ENCODE data around the gene GLUL.
A peak's percentile ranks its signal among the peaks of the same experiment; 100 is the strongest.

GLUL gene

DNA sequence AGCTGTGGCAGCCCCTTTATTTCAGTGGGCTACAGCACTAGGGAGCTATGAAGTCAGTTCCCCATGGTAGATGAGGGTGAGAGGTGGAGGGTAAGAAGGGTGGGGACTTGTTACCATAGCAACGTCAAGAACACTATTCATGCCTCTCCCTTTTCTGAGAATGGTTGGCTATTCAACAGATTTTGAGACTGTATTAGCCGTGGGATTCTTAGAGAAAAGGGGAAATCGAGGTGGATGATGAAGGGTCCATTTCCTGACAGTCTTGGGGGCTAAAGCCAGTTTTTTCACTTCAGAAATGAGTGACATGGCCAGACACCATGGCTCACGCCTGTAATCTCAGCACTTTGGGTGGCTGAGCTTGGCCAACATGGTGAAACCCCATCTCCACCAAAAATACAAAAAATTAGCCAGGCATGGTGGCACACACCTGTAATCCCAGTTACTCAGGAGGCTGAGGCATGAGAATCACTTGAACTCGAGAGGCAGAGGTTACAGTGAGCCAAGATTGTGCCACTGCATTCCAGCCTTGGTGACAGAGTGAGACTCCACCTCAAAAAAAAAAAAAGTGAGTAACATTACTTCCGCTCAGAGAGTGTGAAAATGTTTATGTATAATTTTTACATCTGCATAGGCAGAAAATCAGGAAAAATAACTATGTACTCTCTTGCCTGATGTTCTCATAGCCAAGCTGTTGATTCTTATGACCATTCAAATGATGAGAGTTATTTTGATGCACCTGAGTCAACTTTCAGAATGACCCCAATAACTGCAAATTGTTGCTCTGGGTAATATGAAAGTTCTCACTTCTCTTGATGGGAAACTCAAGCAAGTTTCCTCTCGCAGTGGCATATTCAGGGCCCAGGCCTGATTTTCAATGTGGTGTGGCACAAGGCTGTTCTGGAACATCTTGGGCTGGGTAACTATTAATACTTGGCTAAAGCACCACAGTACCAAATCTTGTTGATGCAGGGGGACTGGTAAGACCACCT lies 35.1 kb upstream of the GLUL start:
- no peak for TF ChIP-seq CTCF (IDR thresholded peaks at IDR 0.05; ENCODE audit: borderline replicate concordance, control extremely low read depth, extremely low read depth, insufficient read depth, missing control alignments)
- peak; percentile 58 for DNase-seq (ENCODE audit: low spot score)
- in situ Hi-C loops (cut with MboI; ENCODE audit: low sequenced_read_pairs, unreplicated experiment), result no loop called here

DNA sequence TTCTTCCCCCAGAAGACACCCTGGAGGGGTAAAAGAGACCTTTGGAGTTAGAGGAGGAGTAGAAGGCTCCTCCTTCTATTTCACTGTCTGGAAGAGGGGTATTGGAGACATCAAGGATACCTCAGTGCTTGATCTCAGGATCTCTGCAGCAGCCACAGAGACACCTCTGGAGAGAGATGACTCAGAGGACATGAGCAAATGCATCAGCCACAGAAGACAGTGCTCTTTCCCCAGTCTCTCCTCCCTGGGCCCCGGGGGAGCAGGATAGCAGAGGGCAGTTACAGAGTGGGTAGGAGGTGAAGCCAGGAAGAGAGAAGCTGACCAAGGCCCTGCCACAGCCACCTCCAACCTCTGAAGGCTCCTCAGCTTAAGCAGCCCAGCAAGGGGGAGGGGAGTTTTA lies 24.2 kb upstream of the GLUL start:
- no peak for DNase-seq (ENCODE audit: low spot score)
- in situ Hi-C loops (cut with MboI; ENCODE audit: low sequenced_read_pairs, unreplicated experiment), result no loop called here
- no peak for TF ChIP-seq CTCF (IDR thresholded peaks at IDR 0.05; ENCODE audit: borderline replicate concordance, control extremely low read depth, extremely low read depth, insufficient read depth, missing control alignments)

DNA sequence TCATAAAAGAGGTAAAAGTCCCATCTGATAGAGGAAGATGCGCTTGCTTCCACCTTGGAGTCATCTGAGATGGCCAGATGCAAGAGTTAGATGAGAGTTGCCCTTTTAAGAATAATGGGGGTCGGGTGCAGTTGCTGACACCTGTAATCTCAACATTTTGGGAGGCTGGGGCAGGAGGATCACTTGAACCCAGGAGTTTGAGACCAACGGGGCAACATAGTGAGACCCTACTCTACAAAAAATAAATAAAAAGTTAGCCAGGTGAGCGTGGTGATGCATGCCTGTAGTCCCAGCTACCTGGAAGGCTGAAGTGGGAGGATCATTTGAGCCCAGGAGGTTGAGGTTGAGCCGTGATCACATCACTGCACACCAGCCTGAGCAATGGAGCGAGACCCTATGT lies 22.4 kb upstream of the GLUL start:
- no peak for TF ChIP-seq CTCF (IDR thresholded peaks at IDR 0.05; ENCODE audit: borderline replicate concordance, control extremely low read depth, extremely low read depth, insufficient read depth, missing control alignments)
- DNase-seq (ENCODE audit: low spot score), result no peak
- in situ Hi-C loops (cut with MboI; ENCODE audit: low sequenced_read_pairs, unreplicated experiment), result no loop called here

DNA sequence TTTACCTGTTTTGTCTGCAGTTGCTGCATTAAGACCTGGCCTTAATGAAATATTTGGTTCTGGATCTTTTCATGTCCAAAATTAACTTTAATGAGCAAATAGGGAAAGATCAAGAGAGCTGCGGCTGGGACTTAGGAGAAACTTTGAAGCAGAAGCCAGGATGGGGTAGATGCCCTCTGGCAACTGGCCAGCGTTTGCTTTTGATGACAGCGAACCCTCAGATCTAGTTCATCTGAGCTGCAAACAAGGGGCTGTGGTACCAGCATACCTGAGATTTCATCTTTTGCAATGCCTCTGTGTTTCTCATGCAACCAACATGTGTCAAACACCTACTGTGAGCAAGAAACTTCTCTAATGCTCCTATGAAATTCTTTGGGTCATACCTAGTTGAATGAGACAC lies 21.9 kb upstream of the GLUL start:
- in situ Hi-C loops (cut with MboI; ENCODE audit: low sequenced_read_pairs, unreplicated experiment), result no loop called here
- DNase-seq (ENCODE audit: low spot score), result no peak
- no peak for TF ChIP-seq CTCF (IDR thresholded peaks at IDR 0.05; ENCODE audit: borderline replicate concordance, control extremely low read depth, extremely low read depth, insufficient read depth, missing control alignments)

DNA sequence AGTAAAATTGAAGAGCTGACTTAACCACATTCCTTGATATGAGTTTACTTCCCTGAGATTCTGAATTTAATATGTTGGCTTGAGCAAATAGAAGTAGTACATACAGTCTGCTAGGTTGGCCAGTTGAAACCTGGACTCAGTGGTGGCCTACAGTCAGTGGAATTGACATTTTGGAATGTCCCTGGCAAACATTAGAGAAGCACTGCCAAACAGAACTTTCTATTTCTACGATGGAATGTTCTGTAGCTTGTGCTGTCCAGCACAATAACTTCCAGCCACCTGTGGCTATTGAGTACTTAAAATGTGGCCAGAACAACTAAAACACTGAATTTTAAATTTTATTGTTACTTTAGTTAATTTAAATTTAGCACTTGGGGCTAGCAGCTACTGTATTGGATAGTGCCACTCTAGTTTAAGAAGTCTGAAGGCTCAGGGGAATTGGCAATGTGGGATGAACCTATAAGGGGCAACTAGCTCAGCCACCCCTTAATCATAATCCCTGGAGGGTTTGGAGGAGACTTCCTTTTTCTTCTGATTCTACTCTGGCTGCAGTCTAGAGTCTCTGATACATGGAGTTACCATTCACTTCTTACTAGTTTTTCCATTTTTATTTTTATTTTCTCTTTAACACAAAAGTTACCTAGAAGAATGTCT lies 19.2 kb upstream of the GLUL start:
- in situ Hi-C loops (cut with MboI; ENCODE audit: low sequenced_read_pairs, unreplicated experiment), result no loop called here
- no peak for DNase-seq (ENCODE audit: low spot score)
- TF ChIP-seq CTCF (IDR thresholded peaks at IDR 0.05; ENCODE audit: borderline replicate concordance, control extremely low read depth, extremely low read depth, insufficient read depth, missing control alignments), result no peak

DNA sequence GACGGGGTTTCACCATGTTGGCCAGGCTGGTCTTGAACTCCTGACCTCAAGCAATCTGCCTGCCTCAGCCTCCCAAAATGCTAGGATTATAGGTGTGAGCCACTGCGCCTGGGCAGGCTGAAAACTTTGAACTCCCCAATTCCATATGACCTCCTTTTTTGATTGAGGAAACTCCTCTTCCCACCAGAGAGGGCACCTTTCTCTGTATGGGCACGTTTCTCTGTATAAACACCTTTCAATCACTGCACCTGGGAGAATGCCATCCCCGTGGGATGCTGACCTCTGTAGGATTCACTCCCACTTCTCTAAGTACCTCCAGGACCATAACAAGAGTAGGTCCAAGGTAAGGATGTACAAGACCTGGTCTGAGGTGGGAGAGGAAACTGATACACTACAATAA lies 18.5 kb upstream of the GLUL start:
- in situ Hi-C loops (cut with MboI; ENCODE audit: low sequenced_read_pairs, unreplicated experiment), result no loop called here
- no peak for TF ChIP-seq CTCF (IDR thresholded peaks at IDR 0.05; ENCODE audit: borderline replicate concordance, control extremely low read depth, extremely low read depth, insufficient read depth, missing control alignments)
- no peak for DNase-seq (ENCODE audit: low spot score)

All from GM13976 (cell line).